Osteocyte (in vitro differentiated cells): Measurements from ENCODE around the gene UBE2D1. TPM values are rescaled to one million over a fixed set of nuclear protein-coding genes. Genes with fewer than 3 reads are reported as not detected.

Experiments used
- DNase-seq: peaks from one replicate; pipeline ENCODE4 v3.0.0; 2021; ENCODE audit warnings: mixed read lengths; ENCODE audit not compliant: unreplicated experiment; ENCODE audit errors: extremely low spot score
- H3K27ac Mint-ChIP-seq: one replicate; pipeline ENCODE4 v1.8.0; 2021; ENCODE audit warnings: mild to moderate bottlenecking, mixed read lengths; ENCODE audit not compliant: unreplicated experiment
- H3K27me3 Mint-ChIP-seq: one replicate; pipeline ENCODE4 v1.8.0; 2021; ENCODE audit warnings: mixed read lengths; ENCODE audit not compliant: unreplicated experiment
- H3K36me3 Mint-ChIP-seq: one replicate; pipeline ENCODE4 v1.8.0; 2021; ENCODE audit warnings: mixed read lengths; ENCODE audit not compliant: unreplicated experiment
- H3K4me1 Mint-ChIP-seq: one replicate; pipeline ENCODE4 v1.8.0; 2021; ENCODE audit warnings: mixed read lengths; ENCODE audit not compliant: unreplicated experiment
- H3K4me3 Mint-ChIP-seq: one replicate; pipeline ENCODE4 v1.8.0; 2021; ENCODE audit warnings: mild to moderate bottlenecking, moderate library complexity, mixed read lengths; ENCODE audit not compliant: unreplicated experiment
- H3K9me3 Mint-ChIP-seq: one replicate; pipeline ENCODE4 v1.8.0; 2021; ENCODE audit warnings: mixed read lengths; ENCODE audit not compliant: unreplicated experiment
- total RNA-seq: library from RNA; stranded (reverse); gene quantifications from 2 replicates; pipeline ENCODE4 v1.2.1, GENCODE V29; 2021
- TF ChIP-seq, protein P1 (sequence below): fragments of 200-600 bp; sonication (generic); IDR thresholded peaks from 2 replicates; pipeline ENCODE4 v1.5.0; 2021; ENCODE audit warnings: antibody characterized with exemption, mild to moderate bottlenecking, moderate library complexity

UBE2D1 gene
- total RNA-seq, 1 donor from 2014 or later: 16.4 TPM

GRCh38 chr10:58322835-58323209 is 12.0 kb upstream of the UBE2D1 start:
- Mint-ChIP-seq H3K36me3 (no peaks in the 10 kb centered on the region), H3K27ac (no peak overlapping the region), H3K4me1 (peaks cover 9% of the 10 kb centered on the region), H3K4me3 (no peak overlapping the region), H3K27me3 (peaks cover 5% of the 10 kb centered on the region), H3K9me3 (no peaks in the 10 kb centered on the region)
- DNase-seq: no peak
- TF ChIP-seq, protein P1, sequence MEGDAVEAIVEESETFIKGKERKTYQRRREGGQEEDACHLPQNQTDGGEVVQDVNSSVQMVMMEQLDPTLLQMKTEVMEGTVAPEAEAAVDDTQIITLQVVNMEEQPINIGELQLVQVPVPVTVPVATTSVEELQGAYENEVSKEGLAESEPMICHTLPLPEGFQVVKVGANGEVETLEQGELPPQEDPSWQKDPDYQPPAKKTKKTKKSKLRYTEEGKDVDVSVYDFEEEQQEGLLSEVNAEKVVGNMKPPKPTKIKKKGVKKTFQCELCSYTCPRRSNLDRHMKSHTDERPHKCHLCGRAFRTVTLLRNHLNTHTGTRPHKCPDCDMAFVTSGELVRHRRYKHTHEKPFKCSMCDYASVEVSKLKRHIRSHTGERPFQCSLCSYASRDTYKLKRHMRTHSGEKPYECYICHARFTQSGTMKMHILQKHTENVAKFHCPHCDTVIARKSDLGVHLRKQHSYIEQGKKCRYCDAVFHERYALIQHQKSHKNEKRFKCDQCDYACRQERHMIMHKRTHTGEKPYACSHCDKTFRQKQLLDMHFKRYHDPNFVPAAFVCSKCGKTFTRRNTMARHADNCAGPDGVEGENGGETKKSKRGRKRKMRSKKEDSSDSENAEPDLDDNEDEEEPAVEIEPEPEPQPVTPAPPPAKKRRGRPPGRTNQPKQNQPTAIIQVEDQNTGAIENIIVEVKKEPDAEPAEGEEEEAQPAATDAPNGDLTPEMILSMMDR: no peak

DNA sequence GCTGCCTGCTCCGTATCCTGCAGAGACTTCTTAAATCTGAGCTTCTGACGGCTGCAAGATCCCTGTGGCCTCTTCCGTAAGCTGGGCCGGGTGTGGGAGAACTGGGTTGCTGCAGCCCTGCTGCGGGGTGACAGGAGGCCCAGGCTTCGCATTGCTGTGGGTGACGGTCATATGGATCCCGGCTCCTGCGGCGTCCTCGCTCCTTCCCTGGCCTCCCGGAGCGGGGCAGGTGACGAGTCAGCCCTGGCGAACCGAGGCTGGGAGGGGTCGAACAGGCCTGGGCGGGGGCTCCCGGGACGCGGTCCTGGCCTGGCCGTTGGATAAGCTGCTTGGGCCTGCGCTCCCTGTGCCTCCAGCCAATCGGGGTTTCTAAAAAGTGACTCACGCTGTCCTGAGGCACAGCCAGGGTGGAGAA is 7.8 kb upstream of the UBE2D1 start:
- H3K27me3 Mint-ChIP-seq: peaks cover 29% of the 10 kb centered on the region
- no peaks in the 10 kb centered on the region for H3K36me3 Mint-ChIP-seq
- H3K4me1 Mint-ChIP-seq: peaks cover 9% of the 10 kb centered on the region
- no peak for DNase-seq
- TF ChIP-seq, protein P1: no peak
- no peak overlapping the region for H3K4me3 Mint-ChIP-seq
- H3K9me3 Mint-ChIP-seq: no peaks in the 10 kb centered on the region
- no peak overlapping the region for H3K27ac Mint-ChIP-seq

DNA sequence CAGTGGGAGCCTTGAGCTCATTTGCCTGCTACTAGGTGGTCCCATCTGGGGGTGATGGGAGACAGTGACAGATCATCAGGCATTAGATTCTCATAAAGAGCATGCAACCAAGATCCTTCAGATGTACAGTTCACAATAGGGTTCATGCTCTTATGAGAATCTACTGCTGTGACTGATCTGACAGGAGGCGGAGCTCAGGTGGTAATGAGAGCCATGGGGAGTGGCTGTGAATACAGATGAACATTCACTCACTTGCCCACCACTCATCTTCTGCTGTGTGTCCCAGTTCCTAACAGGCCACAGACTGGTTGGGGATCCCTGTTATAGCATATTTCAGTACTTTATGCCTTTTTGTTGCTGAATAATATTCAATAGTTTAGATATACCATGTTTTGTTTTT is 6.6 kb upstream of the UBE2D1 start:
- no peak overlapping the region for H3K27ac Mint-ChIP-seq
- TF ChIP-seq, protein P1: no peak

DNA sequence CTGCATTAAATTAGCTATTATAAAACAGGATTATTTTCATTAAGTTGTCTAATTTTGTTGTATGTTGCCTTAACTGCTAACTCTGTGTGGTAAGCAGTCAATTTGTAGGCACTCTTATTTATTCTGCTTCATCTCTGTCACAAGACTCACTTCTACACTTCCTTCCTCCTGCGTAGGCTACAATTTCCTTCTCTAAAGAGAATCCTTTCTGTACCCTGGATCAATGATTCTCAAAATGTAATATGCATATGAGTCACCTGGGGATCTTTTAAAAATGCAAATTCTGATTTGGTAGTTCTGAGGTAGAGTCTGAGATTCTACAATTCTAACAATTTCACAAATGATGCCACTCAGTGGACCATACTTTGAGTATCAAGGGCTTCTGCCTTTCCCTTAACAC is 4.4 kb upstream of the UBE2D1 start:
- Mint-ChIP-seq H3K4me1 (peaks cover 5% of the 10 kb centered on the region), H3K36me3 (no peaks in the 10 kb centered on the region), H3K4me3 (no peak overlapping the region), H3K9me3 (no peaks in the 10 kb centered on the region), H3K27ac (no peak overlapping the region), H3K27me3 (peaks cover 38% of the 10 kb centered on the region)
- DNase-seq: no peak
- TF ChIP-seq, protein P1: no peak

More for the DNA sequence above, 6.6 kb upstream of the UBE2D1 start:
- Mint-ChIP-seq H3K36me3 (no peaks in the 10 kb centered on the region), H3K27me3 (peaks cover 38% of the 10 kb centered on the region), H3K4me3 (no peak overlapping the region), H3K4me1 (no peaks in the 10 kb centered on the region), H3K9me3 (no peaks in the 10 kb centered on the region)
- DNase-seq: no peak

DNA sequence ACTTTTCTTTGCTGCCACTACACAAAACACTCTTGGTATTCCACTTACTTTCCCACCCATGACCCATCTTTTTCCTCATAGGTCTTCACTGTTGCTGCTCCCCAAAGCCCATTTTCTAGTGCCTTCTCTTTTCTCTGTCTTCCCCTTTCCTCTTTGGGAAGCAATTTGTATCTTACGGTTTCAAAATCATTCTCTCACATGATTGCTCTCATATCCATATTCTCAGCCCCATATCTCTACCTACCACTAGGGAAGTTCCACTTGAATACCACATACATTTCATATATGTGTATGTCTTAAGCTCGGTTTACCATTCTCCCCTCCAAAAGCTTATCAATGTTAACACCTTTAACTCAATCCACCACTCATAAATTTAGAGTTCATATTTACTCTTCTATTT is 3.2 kb upstream of the UBE2D1 start:
- DNase-seq: no peak
- TF ChIP-seq, protein P1: no peak
- Mint-ChIP-seq H3K27ac (no peak overlapping the region), H3K36me3 (no peaks in the 10 kb centered on the region), H3K4me3 (no peak overlapping the region), H3K4me1 (peaks cover 17% of the 10 kb centered on the region), H3K27me3 (peaks cover 38% of the 10 kb centered on the region), H3K9me3 (no peaks in the 10 kb centered on the region)
